GM19468 (cell line): ENCODE data around the gene CRYBG1.

Experiments
- ATAC-seq: cut with Tn5 transposase; IDR thresholded peaks from one replicate; pipeline ENCODE4 v1.9.1; 2021; ENCODE audit warnings: mild to moderate bottlenecking, moderate library complexity, moderate number of reproducible peaks; ENCODE audit not compliant: unreplicated experiment; ENCODE audit errors: extremely low read depth

CRYBG1 gene

DNA sequence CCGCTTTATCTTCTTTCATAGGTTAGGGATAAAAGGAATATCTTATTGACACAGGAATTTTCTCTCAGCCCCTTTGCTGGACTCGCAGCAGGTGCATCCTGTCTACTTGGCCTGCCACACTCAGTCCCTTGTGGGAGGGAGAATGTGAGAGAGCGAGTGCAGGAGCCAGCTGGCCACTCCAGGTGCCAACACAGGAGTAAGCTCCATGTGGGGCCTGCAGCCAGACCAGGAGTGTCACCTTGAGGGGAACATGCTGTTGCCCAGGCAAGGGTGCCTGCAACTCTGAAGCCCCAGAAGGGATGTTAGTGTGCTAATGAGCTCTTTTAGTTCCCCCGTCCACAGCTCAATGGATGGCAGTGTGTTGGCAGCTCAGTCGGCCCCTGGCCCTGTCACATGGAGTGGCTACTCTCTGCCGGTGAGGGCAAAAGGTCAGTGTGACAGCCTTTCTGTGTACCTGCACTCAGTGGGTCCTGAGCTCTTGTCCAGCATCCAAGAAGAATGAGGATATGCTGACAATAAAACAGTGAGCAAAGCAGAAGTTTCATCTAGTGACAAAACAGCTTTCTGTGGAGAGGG, 57.1 kb downstream of the CRYBG1 start:
- no peak for ATAC-seq

DNA sequence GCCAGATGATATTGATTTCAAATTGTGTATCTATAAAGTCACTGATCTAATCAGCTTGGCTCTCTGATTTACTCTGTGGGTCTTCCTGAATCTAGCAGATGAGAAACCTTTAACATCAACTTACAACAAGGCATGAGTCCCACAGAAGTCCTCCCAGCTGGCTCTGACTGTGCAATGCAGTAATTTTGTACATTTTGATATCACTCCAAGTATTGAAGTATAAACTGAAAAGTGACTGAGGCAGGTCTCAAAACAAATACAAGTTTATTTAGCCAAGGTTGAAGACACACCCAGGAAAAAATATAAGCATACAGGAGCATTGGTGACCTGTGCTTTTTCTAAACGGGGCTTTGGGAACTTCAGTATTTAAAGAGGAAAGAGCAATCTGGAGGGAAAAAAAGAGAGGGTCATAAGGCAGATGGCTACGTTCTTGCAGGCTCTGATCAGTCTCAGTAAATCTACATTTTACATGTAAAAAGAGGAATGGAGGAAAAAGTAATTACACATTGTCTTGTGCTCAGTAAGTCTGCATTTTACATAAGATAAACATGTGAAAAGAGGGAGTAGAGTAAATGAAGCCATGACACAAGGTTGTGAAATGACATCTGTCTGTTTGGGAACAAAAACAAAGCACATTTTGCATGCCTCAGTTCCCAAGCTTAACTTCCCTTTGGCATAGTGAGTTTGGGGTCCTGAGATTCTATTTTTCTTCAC, 59.5 kb downstream of the CRYBG1 start:
- no peak for ATAC-seq

DNA sequence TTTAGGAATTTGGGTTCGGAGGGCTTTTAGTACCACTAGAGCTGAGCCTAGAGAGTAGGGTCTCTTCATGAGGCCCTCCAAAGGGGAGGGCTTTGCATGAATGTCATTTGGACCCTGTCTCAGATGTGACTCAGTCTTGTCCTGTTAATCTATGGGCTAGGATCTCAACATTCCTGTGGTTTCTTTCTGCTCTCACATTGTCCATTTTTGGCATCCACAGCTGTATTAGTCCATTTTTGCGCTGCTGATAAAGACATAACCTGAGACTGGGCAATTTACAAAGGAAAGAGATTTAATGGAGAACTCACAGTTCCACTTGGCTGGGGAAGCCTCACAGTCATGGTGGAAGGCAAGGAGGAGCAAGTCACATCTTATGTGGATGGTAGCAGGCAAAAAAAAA, 61.0 kb downstream of the CRYBG1 start:
- no peak for ATAC-seq

DNA sequence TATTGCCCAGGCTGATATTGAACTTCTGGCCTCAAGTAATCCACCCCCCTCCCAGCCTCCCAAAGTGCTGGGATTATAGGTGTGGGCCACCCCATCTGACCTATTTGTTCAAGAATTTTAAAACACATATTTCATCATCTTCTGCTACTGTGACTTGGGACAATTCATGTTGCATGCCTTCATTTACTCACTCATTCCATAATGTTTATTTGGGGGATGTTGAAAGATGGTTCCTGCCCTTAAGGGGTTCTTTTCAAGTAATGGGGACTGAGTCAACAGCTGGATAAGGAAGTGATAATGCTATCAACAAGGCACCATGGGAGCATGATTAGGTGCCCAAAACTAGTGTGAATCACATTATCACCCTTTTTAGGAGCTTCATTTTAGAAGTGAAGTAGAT, 62.0 kb downstream of the CRYBG1 start:
- ATAC-seq, result no peak

DNA sequence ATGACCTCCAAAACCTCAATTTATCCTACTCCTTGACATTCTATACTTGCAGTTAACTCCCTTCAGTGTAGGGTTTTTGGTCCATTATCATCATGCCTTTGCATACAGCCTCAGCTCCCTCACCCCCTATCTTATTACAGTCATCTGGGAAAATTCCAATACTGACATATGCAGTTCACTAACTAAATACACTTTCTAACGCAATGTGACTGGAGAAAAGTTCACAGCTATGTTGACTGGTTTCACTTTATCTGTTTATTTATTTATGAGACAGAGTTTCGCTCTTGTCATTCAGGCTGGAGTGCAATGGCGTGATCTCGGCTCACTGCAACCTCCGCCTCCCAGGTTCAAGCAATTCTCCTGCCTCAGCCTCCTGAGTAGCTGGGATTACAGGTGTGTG, 64.9 kb downstream of the CRYBG1 start:
- ATAC-seq, result no peak

DNA sequence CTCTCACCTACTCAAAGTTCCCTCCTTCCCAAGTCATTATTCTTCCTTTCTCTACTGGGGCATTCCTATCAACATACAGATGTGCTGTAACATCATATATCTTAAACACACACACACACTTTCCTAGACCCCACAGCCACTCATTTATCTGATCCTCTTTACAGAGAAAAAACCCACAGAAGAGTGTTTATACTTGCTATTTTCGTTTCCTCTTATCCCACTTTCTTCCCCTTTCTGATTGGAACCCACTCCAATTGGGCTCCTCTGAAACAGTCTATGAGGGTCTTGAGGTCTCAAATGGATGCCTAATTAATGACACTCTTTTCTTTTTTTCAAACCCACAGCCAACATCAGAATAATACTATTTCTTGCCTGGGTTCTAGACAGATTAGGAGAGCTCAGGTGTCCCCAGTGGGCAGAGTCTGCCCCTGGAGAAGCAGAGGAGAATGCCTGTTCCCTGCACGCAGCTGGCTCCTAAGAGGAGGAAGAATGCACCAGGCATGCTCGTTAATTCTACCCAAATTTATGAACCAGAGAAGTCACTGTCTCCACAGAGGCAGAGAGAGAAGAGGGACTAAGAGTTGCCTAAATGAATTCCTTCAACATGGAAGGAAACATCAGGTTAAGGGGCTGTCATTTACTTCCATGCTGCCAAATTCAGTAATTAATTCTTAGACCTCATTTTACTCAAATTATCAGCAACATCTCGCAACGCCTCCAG, 65.9 kb downstream of the CRYBG1 start:
- ATAC-seq, result no peak

DNA sequence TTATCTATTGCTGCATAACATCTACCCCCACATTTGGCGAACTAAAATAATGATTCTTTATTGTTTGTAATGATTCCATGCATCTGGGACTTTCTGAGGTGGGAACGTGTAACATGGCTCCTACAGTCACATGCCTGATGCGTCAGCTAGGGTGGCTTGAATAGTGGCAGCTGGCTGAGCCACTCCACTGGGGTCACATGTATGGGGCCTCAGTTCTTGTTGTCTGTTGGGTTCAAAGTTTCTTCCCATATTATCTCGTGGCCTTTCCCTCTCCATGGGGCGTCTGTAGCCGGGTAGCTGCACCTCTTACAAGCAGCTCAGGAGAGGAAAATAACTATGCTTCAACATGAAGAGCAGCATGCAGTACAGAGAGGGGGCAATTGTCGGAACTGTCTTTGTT, 69.9 kb downstream of the CRYBG1 start:
- no peak for ATAC-seq

DNA sequence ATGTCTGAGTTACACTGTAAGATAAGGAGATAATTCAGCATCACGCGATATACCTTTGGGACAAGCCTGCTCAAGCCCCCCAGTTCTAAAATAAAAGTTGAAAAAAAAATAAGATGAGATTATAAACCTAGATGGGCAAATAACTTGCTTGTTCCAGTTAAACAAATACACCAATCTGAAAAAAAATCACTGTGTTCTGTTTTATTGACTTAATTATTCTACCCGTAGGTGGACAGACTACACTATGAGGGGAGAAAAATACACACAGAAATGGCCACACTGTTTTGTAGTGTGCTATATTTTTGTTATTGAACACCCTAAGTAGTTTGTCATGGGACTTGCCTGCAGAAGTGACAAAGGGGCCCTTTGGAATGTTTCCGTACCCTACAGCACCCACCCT, 70.9 kb downstream of the CRYBG1 start:
- ATAC-seq, result no peak

DNA sequence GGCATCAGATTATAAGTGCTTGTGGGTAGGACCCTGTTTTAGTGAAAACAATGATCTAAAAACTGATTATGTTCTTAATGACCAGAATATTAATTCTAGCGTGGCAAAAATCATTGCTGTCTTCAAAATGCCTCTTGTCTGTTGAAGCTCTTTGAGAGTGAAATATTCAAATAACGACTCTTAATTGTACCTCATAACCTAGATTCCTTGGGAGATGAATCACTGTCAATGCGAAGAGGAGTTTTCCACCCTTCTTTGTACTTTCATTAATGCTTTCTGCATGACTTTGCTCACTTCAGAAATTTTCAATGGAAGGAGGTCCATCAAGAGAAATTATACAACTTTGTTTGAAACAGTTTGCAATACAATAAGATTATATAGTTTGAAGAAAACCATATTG, 71.5 kb downstream of the CRYBG1 start:
- no peak for ATAC-seq

DNA sequence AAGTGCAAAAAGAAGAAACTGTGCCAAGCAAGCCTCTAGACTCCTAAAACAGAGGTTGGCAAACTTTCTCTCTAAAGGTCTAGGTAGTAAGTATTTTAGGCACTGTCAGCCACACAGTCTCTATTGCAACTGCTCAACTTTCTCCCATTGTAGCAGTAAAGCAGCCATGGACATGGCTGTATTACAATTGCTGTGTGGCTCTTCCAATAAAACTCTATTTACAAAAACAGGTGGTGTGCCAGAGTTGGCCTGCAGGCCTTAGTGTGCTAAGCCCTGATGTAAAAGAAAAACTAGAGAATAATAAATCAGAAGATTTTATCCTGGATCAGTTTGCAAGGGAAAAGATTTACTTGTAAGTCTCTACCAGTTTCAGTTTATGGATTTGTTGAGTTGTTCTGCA, 74.0 kb downstream of the CRYBG1 start:
- no peak for ATAC-seq

DNA sequence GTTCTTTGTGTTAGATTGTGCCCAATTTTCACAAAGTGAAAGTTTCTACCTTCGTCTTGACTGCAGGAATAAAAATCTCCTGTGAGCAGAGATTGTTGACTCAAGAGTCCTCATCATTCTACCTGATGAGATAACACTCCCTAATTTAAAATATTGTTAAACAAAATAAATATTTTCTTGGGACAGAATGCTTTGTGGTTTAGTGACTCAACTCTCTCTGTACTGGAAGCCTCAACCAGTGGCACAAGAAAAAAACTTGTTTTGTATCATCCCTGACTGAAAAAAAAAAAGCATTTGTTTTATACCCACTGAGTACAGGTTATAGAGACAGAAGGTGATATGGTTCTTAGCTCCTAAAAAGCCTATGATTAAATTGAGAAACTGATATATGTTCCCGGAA, 78.9 kb downstream of the CRYBG1 start:
- no peak for ATAC-seq

DNA sequence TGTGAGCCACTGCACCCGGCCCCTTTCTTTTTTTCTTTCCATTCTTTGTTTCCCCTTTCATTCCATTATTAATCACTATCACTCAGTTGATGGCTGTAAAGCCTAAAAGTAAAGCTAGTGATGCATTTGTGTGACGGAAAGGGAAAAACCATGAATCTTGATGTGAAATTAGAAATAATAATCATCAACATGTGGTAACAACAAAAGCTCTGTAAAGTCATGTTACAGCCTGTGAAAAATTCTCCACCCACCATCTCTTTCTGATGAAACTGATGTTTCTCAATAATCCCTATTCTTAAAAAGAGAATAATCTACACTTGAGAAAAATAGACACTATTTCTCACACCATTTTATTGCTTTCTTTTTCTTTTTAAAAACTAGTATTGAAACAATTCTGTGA, 80.0 kb downstream of the CRYBG1 start:
- no peak for ATAC-seq

DNA sequence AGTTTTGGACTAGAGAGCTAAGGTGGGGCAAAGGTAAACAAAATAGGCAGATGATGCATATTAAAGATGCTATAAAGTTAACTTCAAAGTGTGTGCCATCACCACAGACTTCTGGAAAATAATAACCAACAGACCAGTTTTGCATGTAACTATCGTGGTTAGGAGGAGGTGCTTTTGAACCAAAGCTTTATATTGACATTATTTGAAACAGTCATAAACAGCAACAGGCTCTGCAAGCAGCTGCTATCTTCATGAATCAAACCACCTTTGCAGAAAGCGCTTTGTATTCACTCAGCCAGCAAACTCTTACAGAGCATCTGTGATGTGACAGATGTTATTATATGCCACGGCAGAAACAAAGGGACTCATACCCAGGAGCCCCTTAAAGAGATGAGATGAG, 81.9 kb downstream of the CRYBG1 start:
- ATAC-seq, result no peak

DNA sequence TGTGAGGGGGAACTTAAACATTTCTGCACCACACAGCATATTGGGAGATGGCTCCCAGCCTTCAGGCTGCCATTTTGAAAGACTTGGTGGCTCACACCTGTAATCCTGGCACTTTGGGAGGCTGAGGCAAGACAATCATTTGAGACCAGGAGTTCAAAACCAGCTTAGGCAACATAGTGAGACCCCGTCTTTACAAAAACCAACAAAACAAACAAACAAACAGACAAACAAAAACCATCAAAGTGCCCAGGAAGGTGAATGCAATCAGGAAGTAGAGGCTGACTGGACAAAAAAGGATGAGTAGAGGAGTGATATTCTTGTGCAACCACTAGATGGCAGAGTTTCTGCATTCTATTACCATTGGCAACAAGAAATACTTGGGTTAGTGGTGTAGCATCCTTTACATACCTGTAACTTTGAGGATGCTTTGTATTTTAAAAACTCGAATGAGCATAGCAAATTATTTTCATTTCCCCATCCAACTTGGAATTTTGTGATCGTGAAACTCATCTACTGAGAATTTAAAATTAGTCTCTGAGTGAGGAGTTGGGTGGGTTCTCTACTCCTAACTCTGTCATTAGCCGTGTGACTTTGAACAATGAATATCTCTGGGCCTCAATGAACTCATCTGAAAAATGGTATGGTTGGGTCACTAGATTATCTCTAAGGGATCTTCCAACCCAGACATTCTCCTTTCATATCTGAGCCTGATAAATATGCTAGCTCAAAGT, 84.4 kb downstream of the CRYBG1 start:
- no peak for ATAC-seq

DNA sequence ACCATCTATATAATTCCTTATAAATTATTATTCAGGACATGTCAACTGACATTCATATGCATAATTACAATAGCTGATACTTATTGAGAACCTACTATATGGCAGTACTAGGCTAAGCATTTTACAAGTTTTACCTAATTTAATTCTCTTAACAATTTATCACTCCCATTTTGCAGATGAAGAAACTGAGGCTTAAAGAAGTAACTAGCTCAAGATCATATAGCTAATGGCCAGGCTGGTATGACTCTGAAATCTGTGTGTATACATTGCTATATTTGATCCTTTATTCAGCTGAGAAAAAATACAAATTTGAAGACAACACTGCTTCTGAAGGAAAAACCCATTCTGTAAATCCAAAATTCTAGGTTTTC, 85.0 kb downstream of the CRYBG1 start:
- no peak for ATAC-seq

DNA sequence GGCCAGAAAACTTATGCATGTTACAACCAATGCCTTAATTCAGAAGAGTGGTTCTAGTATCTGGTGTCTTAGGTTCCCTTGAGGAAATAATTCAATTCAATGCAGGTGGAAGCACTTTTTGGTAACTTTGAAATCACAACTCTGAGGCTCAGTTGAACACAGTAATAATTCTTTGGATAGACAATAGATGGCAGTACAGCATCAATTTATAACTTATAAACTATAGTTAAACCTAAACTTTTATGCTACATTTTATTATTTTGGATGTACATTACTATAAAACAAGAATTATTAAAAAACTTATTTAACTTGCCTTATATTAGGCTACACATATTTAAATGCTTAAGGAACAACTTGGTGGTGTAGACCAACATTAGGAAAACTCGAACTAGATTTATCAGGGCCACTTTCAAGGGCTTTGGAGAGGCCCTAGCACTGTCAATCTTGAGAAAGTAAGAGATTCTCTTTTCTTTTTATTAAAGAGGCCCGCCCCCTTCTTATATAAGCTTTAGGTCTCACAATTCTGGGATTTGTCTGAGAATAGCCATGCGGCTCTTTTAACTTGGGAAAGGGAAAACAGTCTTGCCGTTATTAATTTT, 85.9 kb downstream of the CRYBG1 start:
- ATAC-seq, result no peak

DNA sequence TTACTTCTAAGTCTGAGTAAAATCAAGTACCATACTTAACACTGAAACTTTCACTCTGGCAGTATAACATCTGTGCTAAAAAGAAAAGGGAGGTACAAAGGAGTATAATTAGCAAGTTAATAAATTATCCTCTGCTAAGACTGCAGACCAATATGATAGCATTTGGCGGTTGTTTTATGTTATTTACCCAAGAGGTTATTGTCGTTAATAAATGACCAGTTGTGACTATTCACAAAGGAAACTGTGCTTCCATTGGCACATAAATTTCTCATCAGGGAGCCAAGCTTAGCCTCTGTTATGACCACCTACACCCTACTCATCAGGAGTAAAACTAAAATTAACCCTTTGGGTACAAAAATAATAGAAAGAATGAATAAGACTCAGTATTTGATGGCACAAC, 86.5 kb downstream of the CRYBG1 start:
- ATAC-seq, result no peak

DNA sequence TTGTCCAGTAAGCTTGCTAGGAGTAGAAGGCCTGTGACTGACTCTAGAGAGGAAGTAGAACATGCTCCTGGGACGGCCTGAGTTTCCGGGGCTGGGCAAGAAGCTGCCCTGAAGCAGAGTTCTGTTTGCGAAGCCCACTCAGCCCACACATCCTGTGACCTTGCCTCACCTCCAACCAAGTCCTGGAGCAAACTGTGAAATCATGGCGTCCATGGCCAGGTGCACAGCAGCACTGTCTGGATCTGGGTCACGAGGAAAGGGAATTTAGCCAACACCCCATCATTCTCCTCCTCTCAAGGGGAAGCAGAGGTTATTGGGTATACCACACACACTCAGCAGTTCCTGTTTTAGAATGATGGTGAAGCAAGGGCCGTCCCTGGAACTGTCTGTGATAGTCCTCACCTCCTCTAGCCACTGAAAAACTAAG, 87.5 kb downstream of the CRYBG1 start:
- no peak for ATAC-seq

DNA sequence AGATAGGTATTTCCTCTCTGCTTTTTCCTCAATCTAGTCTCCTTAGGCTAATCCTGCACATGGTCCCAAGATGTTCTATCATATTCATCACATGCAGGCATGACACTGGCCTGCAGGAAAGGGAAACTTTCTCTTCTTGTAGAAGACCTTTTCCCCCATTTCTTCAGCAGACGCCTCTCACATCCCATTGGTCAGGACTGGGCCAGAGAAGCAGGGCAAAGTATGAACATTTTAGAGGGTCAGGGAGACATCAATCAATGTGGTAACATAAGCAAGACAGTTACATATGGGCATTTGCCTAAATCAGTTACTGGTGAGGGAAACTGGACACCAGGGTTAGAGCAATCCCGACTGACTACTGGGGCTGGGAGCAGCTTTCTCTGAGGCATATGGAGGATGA, 90.1 kb downstream of the CRYBG1 start:
- no peak for ATAC-seq

DNA sequence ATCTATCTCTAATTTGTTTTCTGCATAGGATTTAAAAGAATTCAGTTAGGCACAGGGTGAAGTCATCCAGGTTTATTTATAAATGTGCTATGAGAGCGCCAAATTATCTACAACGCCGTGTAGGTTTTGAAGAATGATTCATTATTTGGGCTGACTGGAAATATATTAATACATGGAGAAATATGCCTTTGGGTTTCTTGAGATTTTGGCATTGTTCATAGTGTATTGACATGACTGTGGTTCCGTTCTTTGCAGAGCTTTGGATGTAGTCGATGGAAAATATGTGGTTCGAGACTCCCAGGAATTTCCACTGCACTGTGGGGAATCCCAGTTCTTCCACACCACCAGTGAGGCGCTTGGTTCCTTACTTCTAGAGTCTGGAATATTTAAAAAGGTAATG, 90.9 kb downstream of the CRYBG1 start:
- no peak for ATAC-seq

DNA sequence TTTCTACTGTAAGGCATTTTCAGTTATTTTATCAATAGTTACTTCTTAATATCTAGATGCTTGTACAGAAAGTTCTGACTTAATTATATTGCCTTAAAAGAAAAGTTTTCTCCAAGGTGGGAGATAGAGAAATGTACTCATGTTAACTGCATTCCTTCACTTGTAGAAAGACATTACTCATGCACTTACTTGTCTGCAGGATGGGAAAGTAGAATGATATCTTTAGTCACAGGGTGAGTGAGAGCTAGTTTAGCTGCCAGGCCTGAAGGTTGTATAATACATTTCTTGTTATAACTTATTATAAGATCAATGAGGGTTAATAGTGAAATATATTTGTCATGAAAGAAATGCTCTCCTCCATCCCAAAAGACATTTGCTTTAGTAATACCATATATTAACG, 92.1 kb downstream of the CRYBG1 start:
- ATAC-seq, result no peak
